ENCODE data around the gene HLA-DOB.

The HLA-DOB gene

DNA sequence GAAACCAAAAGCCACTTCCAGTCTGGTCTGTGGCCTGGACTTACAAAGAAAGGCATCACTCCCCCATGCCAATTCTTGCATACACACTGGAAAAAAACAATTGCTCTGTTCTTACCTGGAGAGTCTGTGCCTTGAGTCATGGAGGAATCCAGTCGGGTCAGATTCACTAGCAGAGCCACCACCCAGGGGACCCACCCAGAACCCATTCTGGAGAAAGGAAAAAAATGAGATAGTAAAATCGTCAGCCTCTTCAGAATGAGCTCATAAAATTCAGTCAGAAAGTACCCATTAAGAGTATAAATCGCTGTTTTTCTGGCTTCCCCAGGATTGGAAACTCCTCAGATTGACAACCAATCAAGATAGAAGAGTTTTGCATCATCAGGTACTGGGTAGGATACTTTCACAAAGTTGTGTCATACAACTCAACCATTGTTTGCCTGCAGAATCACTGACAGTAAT, at the start of gene HLA-DOB:
TSS of gene HLA-DOB (minus strand) at position 257 of the 459 bp plus-strand sequence. CDS start at position 206, 51 bp downstream.
- DNase-seq: no peak

DNA sequence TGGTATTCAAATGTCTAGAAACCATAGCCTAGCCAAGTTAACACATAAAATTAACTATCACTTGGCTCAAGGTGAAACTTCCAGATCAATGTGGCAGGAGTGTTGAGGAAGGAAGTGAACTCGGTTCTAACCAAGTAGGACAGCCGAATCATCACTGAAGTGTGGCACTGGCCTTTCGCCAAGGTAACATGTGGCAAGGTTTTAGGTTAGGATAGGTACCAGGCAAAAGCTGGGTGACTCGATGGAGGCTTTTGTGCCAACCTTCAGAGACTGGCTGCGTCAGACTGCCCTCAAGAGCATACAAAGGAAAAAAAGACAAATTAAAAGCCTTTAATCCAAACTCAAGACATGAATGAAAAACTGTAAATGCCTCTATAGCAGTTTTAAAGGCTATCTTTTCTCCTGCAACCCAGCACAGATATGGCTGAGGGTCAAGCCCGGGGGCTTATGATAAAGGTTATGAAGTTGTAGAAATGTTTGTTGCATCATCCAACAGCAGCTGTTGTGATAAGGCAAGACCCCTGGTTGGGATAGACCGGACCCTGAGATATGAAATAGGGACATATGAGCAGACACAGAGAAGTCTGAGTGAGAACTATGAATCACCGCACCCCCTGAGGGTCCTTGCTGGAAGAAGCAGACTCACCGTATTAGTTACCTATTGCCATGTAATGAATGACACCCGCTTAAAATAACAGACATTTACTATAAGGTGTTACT, 49.1 kb upstream of the HLA-DOB start:
- no peak for DNase-seq

DNA sequence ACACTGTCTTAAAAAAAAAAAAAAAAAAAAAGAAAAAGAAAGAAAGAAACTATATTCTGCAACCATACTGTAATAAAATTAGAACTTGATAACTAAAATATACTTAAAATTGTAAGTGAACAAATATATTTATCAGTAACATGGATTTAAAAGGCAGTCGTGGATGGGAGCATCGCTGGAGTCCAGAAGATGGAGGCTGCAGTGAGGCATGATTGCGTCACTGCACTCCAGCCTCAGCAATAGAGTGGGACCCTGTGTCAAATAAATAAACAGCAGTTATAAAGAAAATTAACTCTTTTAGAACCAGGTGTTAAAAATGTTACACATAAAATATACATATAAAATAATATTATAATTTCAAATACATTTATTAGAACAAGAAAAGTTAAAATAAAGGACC, 45.9 kb upstream of the HLA-DOB start:
- DNase-seq: no peak

DNA sequence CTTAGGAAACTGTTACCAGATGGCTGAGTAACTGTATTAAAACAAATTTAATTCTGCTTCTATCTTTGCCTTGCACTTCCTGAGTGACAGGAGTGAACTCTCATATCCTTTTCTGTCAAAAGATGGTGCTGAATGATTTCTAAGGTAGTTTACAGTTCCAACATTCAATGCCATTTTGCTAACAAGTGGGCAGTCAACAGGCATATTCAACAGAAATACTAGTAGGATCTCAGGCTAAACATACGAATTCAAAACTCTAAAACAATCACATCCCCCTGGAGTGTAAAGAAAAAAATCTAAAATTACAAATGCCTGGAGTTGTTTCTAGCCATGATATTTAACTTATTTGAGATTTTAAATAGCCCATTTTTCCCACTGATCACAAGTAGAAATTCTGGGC, 43.9 kb upstream of the HLA-DOB start:
- DNase-seq: no peak

DNA sequence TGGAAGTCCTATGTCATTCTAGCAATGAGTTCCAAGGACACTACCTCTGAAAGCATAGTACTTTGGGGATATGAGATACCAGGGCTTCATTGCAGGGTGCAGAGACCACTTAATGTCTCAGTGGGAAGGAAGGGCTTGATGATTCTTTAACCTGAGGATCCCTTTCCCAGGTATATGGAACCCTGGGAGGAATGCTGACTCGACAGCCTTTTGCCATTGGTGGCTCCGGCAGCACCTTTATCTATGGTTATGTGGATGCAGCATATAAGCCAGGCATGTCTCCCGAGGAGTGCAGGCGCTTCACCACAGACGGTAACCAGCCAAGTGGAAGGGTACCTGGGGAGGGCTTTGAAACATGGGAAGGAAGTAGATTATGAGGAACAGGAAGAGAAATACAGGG, 41.4 kb upstream of the HLA-DOB start:
- no peak for DNase-seq

DNA sequence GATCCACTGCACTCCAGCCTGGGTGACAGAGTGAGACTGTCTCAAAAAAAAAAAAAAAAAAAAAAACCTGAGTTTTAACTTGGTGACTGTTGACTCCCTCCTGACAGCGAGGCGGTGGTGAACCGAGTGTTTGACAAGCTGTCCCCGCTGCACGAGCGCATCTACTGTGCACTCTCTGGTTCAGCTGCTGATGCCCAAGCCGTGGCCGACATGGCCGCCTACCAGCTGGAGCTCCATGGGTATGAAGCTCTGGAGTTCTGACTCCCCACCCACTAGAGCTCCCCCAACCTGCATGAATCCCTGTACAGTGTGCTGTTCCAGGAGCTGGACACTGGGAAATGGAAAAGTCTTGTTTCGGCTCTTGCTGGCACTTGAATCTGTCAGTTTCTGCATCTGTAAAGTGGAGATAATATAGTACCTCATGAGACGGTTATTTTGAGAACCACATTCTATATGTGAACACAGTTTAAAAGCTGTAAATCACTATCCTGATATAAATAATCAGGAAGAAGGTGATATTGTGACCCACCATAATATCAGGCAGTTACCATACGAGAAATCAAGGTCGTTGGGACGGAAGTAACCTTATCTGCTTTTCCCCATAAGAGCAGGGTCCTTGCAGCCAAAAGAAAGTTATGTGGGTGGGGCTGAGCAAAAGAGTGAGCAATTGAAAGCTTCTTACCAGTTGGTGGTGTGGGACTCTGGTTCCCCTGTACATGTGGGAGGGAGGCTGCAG, 40.5 kb upstream of the HLA-DOB start:
- no peak for DNase-seq

DNA sequence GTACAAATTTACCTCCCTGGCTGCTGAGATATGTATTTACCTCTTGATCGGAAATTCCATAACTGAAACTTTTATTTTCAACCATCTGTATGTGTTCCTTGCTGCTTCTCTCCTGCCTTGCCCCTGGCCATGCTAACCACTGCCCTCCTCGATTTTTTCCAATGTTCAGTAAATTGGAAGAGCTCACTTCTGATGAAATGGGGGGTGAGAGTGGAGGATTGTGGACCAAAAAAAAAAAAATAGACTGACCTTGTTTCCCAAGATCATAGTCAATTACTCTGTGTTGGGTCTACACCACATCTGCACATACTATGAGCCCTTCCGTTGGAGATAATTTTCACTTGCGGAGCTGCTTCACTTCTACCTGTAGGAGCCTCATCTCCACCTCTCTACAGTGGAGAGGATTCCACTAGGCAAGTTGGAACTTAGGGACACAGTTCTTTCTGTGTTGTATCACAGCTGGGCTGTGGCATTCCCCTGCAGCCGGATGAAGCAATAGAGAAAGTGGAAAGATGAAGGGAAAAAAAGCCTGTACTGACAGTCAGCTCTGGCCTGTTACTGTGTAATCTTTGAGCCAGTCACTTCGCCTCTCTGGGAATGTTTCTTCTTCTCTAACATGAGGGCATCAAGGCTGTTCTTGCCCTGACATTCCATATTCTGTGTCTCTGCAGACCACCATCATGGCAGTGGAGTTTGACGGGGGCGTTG, 38.8 kb upstream of the HLA-DOB start:
- no peak for DNase-seq

DNA sequence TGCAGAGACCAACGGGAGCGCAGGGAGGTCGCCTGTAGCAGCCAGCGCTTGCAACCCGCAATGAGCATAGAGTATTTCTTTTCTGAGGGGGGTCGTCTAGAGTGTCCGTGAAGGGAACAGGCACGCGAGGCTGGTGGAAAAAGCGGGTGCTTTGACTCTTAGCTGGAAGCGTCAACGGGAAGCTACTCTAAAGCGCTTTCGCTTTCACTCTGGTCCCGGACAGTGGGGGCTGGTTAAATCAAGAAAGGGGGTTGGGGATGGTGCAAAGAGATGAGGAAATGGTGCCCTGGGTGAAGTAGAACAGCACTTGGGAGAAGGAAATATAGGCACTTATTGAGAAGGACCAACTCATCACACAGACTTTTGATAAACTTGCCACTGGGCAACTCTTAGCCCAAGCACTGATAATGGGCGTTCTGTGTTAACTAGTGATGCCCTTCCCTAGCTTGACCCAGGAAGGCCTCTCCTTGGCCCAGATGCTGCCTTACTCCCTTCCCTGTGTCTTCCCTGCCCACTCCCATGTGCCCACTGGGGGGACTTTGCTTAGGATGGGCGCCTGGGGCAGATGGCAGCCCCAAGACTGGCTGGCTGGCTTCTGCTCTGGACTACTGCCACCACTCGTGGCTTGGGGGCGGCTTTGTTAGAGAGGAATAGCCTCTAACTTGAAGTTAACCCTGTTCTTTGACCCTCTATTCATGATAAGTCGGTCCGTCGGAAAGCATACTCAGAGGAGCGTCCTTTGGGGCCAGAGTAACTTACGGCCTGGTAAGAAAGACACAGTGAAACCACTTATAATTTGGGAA, 37.8 kb upstream of the HLA-DOB start:
- no peak for DNase-seq

DNA sequence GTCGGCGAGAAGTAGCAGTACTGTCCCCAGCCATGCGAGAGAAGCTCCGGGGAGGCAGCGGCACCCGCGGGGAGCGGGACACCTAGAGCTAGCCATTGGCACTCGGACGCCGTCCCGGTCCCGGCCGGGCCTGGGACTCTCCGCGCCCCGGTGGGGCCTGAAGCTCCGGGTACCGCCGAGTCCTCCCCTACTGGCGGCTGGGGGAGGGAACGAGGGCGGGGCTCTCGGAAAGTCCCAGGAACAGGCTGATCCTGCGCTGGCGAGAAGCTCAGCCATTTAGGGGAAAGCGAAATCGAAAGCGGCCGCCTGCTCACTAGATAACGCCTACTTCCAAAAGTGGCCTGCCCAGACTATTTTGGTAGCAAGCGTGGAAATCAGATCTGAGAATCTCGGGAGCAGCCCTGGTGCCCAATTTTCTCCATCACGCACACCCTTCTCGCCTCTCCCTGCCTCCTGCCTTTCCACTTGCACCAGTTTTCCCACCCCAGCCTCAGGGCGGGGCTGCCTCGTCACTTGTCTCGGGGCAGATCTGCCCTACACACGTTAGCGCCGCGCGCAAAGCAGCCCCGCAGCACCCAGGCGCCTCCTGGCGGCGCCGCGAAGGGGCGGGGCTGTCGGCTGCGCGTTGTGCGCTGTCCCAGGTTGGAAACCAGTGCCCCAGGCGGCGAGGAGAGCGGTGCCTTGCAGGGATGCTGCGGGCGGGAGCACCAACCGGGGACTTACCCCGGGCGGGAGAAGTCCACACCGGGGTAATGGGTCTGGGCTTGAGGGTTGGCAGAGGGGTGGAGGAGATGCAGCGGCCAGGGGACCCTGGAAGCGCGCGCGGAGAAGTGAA, 37.0 kb upstream of the HLA-DOB start, which contains the start of the genes PSMB9 and TAP1:
TSS of gene PSMB9 (plus strand) at position 652 of the 835 bp plus-strand sequence. CDS start at position 690, 38 bp downstream.
TSS of gene TAP1 (minus strand) at position 164 of the 835 bp plus-strand sequence. CDS start at position 96, 68 bp downstream.
- peak; percentile 88 to 93 for DNase-seq

DNA sequence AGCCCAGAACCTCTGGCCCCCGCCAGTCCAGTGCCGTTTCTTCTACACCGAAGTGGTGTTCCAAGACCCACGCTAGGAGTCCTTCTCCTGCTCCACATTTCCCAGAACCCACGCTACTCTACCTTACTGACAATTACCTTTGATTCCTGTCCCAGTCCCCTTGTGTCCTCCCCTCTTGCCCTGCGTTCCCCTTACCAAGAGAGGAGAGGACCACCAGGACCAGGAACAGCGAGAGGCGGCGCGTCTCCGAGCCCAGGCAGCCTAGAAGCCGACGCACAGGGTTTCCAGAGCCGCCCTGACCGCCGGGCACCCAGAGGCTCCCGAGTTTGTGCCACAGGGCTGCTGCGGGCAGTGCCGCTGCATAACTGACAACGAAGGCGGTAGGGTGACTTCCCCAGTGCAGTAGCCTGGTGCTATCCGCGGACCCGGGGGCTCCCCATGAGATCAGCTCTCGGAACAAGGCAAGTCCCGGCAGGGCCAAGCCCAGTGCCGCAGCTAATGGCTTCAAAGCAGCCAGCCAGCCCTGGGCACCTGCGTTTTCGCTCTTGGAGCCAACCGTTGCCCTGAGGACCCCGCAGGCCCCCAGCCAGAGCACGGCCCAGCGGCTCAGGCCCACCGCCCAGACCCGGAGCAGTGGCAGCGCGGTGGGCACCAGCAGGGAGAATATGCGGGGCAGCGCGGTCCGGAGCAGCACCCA, 36.2 kb upstream of the HLA-DOB start:
- DNase-seq: no peak

DNA sequence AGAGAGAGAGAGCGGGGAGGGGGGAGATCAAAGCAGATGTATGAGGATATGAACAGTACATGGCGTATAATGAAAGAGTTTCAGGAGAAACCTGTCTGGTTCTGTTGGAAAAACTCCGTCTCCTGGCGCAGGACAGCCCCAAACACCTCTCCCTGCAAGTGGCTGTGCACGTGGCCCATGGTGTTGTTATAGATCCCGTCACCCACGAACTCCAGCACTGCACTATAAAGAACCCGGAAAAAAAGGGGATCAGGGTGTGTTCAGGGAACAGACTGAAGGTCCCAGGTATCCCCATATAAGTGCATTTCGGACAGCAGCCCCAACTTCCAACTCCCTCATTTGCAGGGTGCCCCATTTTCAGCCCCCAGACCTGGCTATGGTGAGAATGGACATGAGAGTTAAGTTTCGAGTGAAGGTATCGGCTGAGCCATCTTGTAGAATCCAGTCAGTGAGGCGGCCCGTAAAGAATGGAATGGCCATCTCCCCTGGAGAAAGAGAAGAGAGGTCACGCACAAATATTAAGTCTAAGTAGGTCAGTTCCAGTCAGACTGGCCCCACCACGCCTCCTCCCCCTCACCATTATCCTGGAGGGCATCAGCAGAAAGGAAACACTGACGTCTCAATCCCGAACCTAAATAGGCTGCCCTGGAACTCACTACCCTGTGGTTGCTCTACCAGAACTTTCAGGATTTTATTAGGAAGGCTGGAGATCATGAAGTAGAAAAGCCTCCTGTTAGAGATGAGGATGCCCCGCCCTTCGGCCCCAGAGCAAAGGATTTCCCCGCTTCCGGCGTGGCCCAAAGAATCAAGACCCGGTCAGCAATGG, 35.4 kb upstream of the HLA-DOB start:
- no peak for DNase-seq

DNA sequence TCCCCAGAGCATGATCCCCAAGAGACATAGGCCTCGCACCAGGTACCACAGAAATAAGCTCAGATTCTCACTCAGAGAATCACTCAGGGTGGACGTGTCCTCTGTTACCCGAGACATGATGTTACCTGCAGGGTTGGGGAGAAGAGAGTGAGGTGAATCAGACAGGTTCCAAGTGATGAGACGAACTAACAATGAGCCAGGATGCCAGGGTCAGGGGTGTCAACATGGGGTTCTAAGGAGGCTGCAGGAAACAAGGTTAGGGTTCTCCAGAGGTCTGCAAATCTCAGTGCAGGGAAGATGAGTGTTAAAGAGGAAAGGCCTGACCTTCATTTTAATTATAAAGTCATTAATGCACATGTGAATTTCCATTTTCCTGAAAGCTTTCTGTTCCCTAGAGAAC, 34.2 kb upstream of the HLA-DOB start:
- DNase-seq: no peak

DNA sequence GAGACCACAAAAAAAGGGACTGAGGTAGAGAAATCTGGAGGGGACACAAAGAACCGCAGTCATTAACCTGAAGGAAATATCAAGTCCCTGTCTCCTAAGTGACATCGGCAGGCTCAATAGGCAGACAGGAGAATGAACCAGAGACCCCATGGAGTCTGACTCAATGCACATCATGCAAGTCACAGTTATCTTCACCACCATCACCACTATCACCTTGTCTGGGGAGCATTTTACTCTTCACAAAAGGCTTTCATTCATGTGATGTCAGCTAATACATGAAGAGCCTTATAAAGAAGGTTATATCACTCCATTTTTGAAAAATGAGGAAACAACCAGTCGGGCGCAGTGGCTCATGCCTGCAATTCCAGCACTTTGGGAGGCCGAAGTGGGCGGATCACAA, 32.3 kb upstream of the HLA-DOB start:
- no peak for DNase-seq

DNA sequence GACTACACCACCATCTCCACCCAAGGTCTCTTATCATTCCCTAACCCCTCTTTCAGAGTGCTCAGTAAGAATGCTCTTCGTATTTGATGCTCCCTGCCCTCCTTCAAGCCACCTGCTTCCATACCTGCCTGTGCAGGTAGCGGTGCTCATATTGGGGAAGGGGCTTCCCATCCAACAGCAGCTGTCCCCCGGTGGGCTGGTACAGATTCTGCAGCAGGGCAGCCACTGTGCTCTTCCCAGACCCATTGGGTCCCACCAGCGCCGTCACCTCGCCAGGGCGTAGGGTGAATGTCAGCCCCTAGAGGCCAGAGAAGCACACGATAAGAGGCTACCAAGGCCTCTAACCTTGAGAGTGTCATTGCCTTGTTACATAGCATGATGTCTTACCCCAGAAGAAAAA, 31.0 kb upstream of the HLA-DOB start:
- no peak for DNase-seq

DNA sequence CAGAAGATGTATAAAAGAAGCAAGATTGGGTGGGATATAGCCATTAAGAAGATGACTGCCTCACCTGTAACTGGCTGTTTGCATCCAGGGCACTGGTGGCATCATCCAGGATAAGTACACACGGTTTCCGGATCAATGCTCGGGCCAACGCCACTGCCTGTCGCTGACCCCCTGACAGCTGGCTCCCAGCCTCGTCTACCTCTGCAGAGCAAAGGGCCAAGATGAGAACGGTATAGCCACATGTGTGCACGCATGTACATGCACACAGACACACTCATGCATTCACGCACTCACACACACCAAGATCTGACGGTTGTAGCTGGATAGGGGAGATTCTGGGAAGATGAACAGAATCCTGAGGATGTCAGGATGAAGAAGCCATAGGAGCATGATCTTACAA, 30.2 kb upstream of the HLA-DOB start:
- DNase-seq: no peak

DNA sequence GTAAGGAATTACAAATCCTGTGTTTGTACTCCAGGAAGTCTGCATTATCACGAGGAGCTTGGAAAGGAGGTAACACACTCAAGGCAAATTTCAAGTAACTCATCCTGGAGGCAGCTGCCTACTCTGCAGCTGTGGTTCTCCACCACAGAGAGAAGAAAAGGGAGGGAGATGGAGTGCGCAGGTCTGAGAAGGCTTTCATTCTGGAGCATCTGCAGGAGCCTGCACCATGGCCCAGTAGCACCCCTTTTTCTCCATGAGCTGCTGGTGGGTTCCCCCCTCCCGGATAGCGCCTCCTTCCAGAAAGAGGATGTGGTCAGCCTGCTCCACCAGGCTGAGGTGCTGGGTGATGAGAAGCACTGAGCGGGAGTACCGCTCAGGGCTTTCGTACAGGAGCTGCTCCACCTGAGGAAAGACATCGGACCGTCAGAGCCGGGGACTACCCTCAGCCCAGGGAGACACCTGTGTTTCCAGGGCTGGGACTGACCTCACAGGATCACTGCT, 28.6 kb upstream of the HLA-DOB start:
- DNase-seq: no peak

DNA sequence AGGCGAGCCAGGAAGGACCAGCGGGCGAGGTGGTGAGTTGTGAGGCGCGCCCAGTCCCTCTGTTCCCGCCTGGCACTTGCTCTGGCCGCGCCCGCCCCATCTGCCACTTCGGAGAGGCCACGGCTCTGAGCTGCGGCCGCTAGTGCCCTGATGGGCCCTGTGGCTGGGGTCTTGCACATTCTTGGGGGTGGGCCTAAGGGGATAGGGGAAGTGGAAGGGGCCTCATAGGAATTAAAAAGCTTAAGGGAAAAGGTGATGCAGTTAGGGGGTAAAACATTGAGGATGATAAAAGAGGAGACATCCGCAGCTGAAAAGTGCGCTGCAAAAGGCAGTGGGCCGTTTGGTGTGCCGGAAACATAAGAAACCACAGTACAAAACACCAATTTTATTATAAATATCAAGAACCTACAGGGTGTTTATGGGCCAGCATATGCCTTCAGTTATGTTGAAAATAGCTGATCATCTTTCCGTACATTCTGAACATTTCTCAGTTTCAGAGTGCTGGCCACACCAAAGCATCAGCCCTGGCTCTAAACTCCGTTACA, 28.1 kb upstream of the HLA-DOB start:
- DNase-seq: no peak

DNA sequence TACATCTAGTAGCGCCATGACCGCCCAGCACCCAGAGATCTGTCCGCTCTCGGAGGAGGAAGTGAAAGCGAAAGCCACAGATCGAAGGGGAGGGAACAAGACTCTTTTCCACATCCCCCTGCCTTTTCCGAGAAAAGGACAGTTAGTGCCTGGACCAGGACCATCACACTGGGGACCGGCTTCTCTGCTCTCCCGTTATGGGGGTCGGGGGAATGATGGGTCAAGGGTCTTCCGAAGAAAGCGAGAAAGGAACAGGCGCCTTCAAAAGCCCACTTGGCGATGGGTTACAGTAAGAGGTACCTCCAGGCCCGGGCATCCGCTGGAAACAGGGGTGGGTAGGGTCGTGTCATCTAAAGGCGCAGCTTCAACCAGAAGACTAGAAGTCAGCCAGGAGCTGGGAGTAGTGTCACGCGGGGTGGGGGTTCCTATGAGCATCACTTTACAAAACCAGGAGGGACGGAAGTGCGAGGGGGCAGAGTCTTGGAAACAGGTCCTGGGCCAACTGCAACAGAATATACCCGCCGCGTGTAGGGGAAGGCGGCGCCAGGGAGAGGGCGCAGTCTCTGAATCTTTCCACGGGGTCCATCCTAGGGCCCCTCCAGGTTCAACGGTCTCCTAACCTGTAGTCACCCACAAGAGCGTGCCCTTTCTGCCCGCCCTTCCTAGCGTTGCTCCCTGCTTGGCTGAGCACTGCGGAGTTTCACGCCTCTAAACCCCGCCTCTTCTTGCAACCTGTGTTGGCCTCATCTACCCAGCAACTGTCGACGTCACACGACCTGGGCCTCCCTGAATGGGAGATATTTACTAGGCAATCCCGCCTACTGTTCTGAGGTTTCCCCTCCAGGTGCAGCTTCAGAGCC, 27.4 kb upstream of the HLA-DOB start, which contains the start of gene PSMB8:
TSS of gene PSMB8 (minus strand) at position 69 of the 860 bp plus-strand sequence. CDS start at position 18, 51 bp downstream.
- DNase-seq: peak; percentile 92 to 98
